NCI-H69 (cell line): ENCODE results near the gene VEZT.
"Not testable (repeated sequence)": the region's sequence is repeated elsewhere in the genome, so short reads cannot be mapped to it uniquely, and the experiment has no call there.

Source experiments
- DNase-seq: peaks from one replicate; lab custom pipeline; 2025; lab: John Stamatoyannopoulos, UW

VEZT gene

GRCh38 chr12:95224202-95225170, 6.9 kb downstream of the VEZT start:
- DNase-seq = no peak

- DNase-seq = no peak
Measured at GRCh38 chr12:95225645-95226212, 8.1 kb downstream of the VEZT start.

GRCh38 chr12:95227818-95228356, 10.3 kb downstream of the VEZT start:
- no peak for DNase-seq

- DNase-seq = no peak
Measured at GRCh38 chr12:95228617-95229016, 11.0 kb downstream of the VEZT start.

GRCh38 chr12:95229636-95230035, 12.0 kb downstream of the VEZT start:
- no peak for DNase-seq

- DNase-seq = no peak
Measured at GRCh38 chr12:95230313-95230712, 12.7 kb downstream of the VEZT start.

- DNase-seq = peak; percentile 14
Measured at GRCh38 chr12:95231190-95231589, 13.6 kb downstream of the VEZT start.

- not testable (repeated sequence) for DNase-seq
Measured at GRCh38 chr12:95234187-95234586, 16.6 kb downstream of the VEZT start.

GRCh38 chr12:95235621-95236020, 18.0 kb downstream of the VEZT start:
- DNase-seq = not testable (repeated sequence)

- DNase-seq = no peak
Measured at GRCh38 chr12:95237315-95237714, 19.7 kb downstream of the VEZT start.

GRCh38 chr12:95238150-95238549, 20.5 kb downstream of the VEZT start:
- no peak for DNase-seq

- DNase-seq = no peak
Measured at GRCh38 chr12:95239216-95239615, 21.6 kb downstream of the VEZT start.

- DNase-seq = not testable (repeated sequence)
Measured at GRCh38 chr12:95239835-95240234, 22.2 kb downstream of the VEZT start.

GRCh38 chr12:95240556-95240955, 22.9 kb downstream of the VEZT start:
- no peak for DNase-seq

- not testable (repeated sequence) for DNase-seq
Measured at GRCh38 chr12:95241138-95241537, 23.5 kb downstream of the VEZT start.

- DNase-seq = no peak
Measured at GRCh38 chr12:95241761-95242506, 24.3 kb downstream of the VEZT start.

GRCh38 chr12:95243497-95244183, 26.0 kb downstream of the VEZT start:
- no peak for DNase-seq

- DNase-seq = no peak
Measured at GRCh38 chr12:95244350-95244749, 26.7 kb downstream of the VEZT start.

GRCh38 chr12:95248095-95248494, 30.5 kb downstream of the VEZT start:
- DNase-seq = no peak

GRCh38 chr12:95248604-95249360, 31.2 kb downstream of the VEZT start:
- DNase-seq = peak; percentile 34

GRCh38 chr12:95253386-95253785, 35.8 kb downstream of the VEZT start:
- DNase-seq = peak; percentile 12
